SK-N-SH treated with all-trans-retinoic acid at 6 μM for 48 hours (cell line): Measurements from ENCODE around the gene GTF2B.
"Not testable (repeated sequence)": the region's sequence is repeated elsewhere in the genome, so short reads cannot be mapped to it uniquely, and the experiment has no call there.

Source experiments
- ATAC-seq: fragments of 200-7000 bp; cut with Tn5 transposase; 3 replicates; pipeline ENCODE4 v1.9.1; 2020; ENCODE audit warnings: mild to moderate bottlenecking, moderate library complexity
- CSDC2 ChIP-seq: fragments of 250-450 bp; sonication (Bioruptor Pico); IDR thresholded peaks from 2 replicates; pipeline ENCODE4 v1.5.0; 2020; ENCODE audit warnings: mild to moderate bottlenecking, moderate library complexity
- ESRRG ChIP-seq: fragments of 250-450 bp; sonication (Bioruptor Pico); IDR thresholded peaks from 2 replicates; pipeline ENCODE4 v1.6.1; 2021; ENCODE audit warnings: mild to moderate bottlenecking
- OSR1 ChIP-seq: fragments of 250-450 bp; sonication (Bioruptor Pico); IDR thresholded peaks from 2 replicates; pipeline ENCODE4 v1.8.0; 2022; ENCODE audit warnings: moderate library complexity, mild to moderate bottlenecking, inconsistent platforms
- PPARA ChIP-seq: fragments of 250-450 bp; sonication (Bioruptor Pico); IDR thresholded peaks from 2 replicates; pipeline ENCODE4 v1.5.0; 2020; ENCODE audit warnings: mild to moderate bottlenecking, borderline replicate concordance
- RARB ChIP-seq: fragments of 250-450 bp; sonication (Bioruptor Pico); IDR thresholded peaks from 2 replicates; pipeline ENCODE4 v1.8.0; 2021; ENCODE audit warnings: mild to moderate bottlenecking, moderate library complexity
- SNAI2 ChIP-seq: fragments of 250-450 bp; sonication (Bioruptor Pico); IDR thresholded peaks from 2 replicates; pipeline ENCODE4 v1.5.0; 2020; ENCODE audit warnings: mild to moderate bottlenecking, moderate library complexity
- TCF4 ChIP-seq: fragments of 250-450 bp; sonication (Bioruptor Pico); IDR thresholded peaks from 2 replicates; pipeline ENCODE4 v1.8.0; 2021; ENCODE audit warnings: mild to moderate bottlenecking, moderate library complexity, borderline replicate concordance
- TOX ChIP-seq: fragments of 250-450 bp; sonication (Bioruptor Pico); IDR thresholded peaks from 2 replicates; pipeline ENCODE4 v1.8.0; 2021; ENCODE audit warnings: mild to moderate bottlenecking, moderate library complexity, borderline replicate concordance
- ZC3H10 ChIP-seq: fragments of 250-450 bp; sonication (Bioruptor Pico); IDR thresholded peaks from 2 replicates; pipeline ENCODE4 v1.5.1; 2021; ENCODE audit warnings: mild to moderate bottlenecking, moderate library complexity
- ZFP3 ChIP-seq: fragments of 250-450 bp; sonication (Bioruptor Pico); IDR thresholded peaks from 2 replicates; pipeline ENCODE4 v1.5.0; 2020; ENCODE audit warnings: mild to moderate bottlenecking, moderate library complexity
- ZNF565 ChIP-seq: fragments of 450-650 bp; formaldehyde crosslinking; conservative IDR thresholded peaks from 2 replicates; pipeline ENCODE4 v1.5.0; 2020; ENCODE audit warnings: low read depth, mild to moderate bottlenecking, moderate library complexity
- ZNF70 ChIP-seq: fragments of 450-650 bp; formaldehyde crosslinking; IDR thresholded peaks from 2 replicates; pipeline ENCODE4 v1.5.0; 2020; ENCODE audit warnings: mild to moderate bottlenecking, moderate library complexity
- TF ChIP-seq, protein P1 (sequence below): fragments of 250-450 bp; sonication (Bioruptor Pico); IDR thresholded peaks from 2 replicates; pipeline ENCODE4 v1.5.1; 2021; ENCODE audit warnings: mild to moderate bottlenecking, moderate library complexity
- TF ChIP-seq, protein P2 (sequence below): fragments of 250-450 bp; sonication (Bioruptor Pico); IDR thresholded peaks from 2 replicates; pipeline ENCODE4 v1.5.1; 2020; ENCODE audit warnings: low read depth, mild to moderate bottlenecking, moderate library complexity
- TF ChIP-seq, protein P3 (sequence below): fragments of 250-450 bp; sonication (Bioruptor Pico); IDR thresholded peaks from 2 replicates; pipeline ENCODE4 v1.8.0; 2020; ENCODE audit warnings: mild to moderate bottlenecking, moderate library complexity, borderline replicate concordance
- TF ChIP-seq, protein P4 (sequence below): fragments of 250-450 bp; sonication (Bioruptor Pico); IDR thresholded peaks from 2 replicates; pipeline ENCODE4 v1.8.0; 2021; ENCODE audit warnings: low read depth, mild to moderate bottlenecking, moderate library complexity, borderline replicate concordance
- TF ChIP-seq, protein P5 (sequence below): fragments of 250-450 bp; sonication (Bioruptor Pico); IDR thresholded peaks from 2 replicates; pipeline ENCODE4 v1.5.0; 2020; ENCODE audit warnings: mild to moderate bottlenecking, moderate library complexity

The GTF2B gene

DNA sequence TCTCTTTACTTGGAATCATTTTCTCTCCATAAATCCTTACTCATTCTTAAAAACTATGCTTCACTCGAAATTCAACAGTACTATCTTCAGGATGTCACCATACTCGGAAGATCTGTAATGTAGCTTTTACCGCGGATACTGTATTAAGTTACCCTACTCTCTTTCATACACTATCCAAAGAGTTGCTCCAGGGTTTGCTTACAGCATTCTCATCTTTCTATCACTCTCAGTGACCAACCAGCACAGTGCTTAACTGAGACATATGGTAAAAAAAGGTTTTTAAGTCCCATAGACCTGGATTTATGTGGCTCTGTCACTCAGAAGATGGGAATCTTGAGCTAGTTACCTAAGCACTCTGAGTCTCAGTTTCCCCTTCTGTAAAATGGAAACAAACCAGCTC lies 15.8 kb downstream of the GTF2B start:
- no peak for ATAC-seq
- no peak for TF ChIP-seq TCF4
- no peak for TF ChIP-seq ZC3H10 (CRISPR knock-in tag)
- TF ChIP-seq, protein P1, sequence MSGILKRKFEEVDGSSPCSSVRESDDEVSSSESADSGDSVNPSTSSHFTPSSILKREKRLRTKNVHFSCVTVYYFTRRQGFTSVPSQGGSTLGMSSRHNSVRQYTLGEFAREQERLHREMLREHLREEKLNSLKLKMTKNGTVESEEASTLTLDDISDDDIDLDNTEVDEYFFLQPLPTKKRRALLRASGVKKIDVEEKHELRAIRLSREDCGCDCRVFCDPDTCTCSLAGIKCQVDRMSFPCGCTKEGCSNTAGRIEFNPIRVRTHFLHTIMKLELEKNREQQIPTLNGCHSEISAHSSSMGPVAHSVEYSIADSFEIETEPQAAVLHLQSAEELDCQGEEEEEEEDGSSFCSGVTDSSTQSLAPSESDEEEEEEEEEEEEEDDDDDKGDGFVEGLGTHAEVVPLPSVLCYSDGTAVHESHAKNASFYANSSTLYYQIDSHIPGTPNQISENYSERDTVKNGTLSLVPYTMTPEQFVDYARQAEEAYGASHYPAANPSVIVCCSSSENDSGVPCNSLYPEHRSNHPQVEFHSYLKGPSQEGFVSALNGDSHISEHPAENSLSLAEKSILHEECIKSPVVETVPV: no peak
- TF ChIP-seq CSDC2: no peak
- no peak for TF ChIP-seq RARB (CRISPR knock-in tag)
- no peak for TF ChIP-seq SNAI2 (CRISPR knock-in tag)
- TF ChIP-seq ESRRG (CRISPR knock-in tag): no peak
- TF ChIP-seq OSR1 (CRISPR knock-in tag): no peak
- TF ChIP-seq, protein P2, sequence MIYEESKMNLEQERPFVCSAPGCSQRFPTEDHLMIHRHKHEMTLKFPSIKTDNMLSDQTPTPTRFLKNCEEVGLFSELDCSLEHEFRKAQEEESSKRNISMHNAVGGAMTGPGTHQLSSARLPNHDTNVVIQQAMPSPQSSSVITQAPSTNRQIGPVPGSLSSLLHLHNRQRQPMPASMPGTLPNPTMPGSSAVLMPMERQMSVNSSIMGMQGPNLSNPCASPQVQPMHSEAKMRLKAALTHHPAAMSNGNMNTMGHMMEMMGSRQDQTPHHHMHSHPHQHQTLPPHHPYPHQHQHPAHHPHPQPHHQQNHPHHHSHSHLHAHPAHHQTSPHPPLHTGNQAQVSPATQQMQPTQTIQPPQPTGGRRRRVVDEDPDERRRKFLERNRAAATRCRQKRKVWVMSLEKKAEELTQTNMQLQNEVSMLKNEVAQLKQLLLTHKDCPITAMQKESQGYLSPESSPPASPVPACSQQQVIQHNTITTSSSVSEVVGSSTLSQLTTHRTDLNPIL (CRISPR knock-in tag): no peak
- TF ChIP-seq, protein P3, sequence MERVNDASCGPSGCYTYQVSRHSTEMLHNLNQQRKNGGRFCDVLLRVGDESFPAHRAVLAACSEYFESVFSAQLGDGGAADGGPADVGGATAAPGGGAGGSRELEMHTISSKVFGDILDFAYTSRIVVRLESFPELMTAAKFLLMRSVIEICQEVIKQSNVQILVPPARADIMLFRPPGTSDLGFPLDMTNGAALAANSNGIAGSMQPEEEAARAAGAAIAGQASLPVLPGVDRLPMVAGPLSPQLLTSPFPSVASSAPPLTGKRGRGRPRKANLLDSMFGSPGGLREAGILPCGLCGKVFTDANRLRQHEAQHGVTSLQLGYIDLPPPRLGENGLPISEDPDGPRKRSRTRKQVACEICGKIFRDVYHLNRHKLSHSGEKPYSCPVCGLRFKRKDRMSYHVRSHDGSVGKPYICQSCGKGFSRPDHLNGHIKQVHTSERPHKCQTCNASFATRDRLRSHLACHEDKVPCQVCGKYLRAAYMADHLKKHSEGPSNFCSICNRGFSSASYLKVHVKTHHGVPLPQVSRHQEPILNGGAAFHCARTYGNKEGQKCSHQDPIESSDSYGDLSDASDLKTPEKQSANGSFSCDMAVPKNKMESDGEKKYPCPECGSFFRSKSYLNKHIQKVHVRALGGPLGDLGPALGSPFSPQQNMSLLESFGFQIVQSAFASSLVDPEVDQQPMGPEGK (CRISPR knock-in tag): no peak
- no peak for TF ChIP-seq ZFP3 (CRISPR knock-in tag)
- no peak for TF ChIP-seq TOX (CRISPR knock-in tag)
- TF ChIP-seq, protein P4, sequence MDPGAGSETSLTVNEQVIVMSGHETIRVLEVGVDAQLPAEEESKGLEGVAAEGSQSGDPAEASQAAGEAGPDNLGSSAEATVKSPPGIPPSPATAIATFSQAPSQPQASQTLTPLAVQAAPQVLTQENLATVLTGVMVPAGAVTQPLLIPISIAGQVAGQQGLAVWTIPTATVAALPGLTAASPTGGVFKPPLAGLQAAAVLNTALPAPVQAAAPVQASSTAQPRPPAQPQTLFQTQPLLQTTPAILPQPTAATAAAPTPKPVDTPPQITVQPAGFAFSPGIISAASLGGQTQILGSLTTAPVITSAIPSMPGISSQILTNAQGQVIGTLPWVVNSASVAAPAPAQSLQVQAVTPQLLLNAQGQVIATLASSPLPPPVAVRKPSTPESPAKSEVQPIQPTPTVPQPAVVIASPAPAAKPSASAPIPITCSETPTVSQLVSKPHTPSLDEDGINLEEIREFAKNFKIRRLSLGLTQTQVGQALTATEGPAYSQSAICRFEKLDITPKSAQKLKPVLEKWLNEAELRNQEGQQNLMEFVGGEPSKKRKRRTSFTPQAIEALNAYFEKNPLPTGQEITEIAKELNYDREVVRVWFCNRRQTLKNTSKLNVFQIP (CRISPR knock-in tag): no peak
- no peak for TF ChIP-seq ZNF565 (CRISPR knock-in tag)
- TF ChIP-seq PPARA (CRISPR knock-in tag): no peak
- TF ChIP-seq, all 23 proteins: peak for 0

DNA sequence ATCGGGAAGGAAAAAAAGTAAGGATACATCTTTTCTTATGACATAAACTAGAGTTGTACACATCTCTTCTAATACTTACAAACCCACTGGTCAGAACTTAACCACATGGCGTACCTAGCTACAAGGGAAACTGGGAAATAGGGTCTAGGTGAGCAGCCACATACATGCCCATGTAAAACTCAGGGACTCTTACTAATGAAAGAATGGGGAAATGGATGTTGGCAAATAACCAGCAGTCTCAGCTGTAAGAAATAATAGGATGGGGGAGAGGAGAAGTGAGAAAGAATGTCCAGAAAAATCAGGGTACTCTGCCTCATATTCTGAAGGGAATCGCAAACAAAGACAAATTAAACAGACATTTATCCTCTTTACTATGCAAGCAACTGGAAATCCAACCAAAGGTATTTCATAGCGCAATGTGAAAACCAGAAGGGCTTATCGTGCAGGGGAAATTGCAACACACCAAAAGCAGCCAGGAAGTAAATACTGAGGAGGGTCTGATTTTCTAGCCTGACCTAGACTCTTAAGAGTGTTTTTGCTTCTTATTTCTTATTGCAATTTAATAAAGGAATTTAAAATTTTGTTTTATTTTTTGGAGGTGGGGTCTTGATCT lies 17.5 kb downstream of the GTF2B start:
- TF ChIP-seq, protein P5, sequence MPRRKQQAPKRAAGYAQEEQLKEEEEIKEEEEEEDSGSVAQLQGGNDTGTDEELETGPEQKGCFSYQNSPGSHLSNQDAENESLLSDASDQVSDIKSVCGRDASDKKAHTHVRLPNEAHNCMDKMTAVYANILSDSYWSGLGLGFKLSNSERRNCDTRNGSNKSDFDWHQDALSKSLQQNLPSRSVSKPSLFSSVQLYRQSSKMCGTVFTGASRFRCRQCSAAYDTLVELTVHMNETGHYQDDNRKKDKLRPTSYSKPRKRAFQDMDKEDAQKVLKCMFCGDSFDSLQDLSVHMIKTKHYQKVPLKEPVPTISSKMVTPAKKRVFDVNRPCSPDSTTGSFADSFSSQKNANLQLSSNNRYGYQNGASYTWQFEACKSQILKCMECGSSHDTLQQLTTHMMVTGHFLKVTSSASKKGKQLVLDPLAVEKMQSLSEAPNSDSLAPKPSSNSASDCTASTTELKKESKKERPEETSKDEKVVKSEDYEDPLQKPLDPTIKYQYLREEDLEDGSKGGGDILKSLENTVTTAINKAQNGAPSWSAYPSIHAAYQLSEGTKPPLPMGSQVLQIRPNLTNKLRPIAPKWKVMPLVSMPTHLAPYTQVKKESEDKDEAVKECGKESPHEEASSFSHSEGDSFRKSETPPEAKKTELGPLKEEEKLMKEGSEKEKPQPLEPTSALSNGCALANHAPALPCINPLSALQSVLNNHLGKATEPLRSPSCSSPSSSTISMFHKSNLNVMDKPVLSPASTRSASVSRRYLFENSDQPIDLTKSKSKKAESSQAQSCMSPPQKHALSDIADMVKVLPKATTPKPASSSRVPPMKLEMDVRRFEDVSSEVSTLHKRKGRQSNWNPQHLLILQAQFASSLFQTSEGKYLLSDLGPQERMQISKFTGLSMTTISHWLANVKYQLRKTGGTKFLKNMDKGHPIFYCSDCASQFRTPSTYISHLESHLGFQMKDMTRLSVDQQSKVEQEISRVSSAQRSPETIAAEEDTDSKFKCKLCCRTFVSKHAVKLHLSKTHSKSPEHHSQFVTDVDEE (CRISPR knock-in tag): no peak
- TF ChIP-seq, protein P2 (CRISPR knock-in tag): no peak
- no peak for TF ChIP-seq TCF4
- TF ChIP-seq SNAI2 (CRISPR knock-in tag): no peak
- TF ChIP-seq, protein P1: no peak
- TF ChIP-seq ZFP3 (CRISPR knock-in tag): no peak
- TF ChIP-seq, protein P3 (CRISPR knock-in tag): no peak
- TF ChIP-seq ZNF70: no peak
- TF ChIP-seq, all 23 proteins: peak for 0
- ATAC-seq: no peak

DNA sequence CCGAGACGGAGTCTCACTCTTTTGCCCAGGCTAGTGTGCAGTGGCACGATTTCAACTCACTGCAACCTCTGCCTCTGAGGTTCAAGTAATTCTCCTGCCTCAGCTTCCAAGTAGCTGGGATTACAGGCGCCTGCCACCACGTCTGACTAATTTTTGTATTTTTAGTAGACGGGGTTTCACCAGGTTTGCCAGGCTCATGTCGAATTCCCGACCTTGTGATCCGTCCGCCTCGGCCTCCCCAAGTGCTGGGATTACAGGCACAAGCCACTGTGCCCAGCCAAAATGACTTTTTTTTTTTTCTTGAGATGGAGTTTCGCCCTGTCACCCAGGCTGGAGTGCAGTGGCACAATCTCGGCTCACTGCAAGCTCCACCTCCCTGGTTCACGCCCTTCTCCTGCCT lies 21.7 kb downstream of the GTF2B start:
- not testable (repeated sequence) for ATAC-seq
